Measurements from ENCODE around the gene ENTPD8.
"Not testable (repeated sequence)": the region's sequence is repeated elsewhere in the genome, so short reads cannot be mapped to it uniquely, and the experiment has no call there.

The ENTPD8 gene

GRCh38 chr9:137390553-137391410 lies 50.4 kb downstream of the ENTPD8 start:
- no peak overlapping the region for H3K4me3 ChIP-seq (replicated peaks; ENCODE audit: low read depth, low read length)
- no peak for TF ChIP-seq CTCF (IDR thresholded peaks at IDR 0.05; ENCODE audit: low read length, missing control alignments)
- DNase-seq (ENCODE audit: low read depth), result no peak

- DNase-seq (ENCODE audit: low read depth), result no peak
- no peak for TF ChIP-seq CTCF (IDR thresholded peaks at IDR 0.05; ENCODE audit: low read length, missing control alignments)
- H3K4me3 ChIP-seq (replicated peaks; ENCODE audit: low read depth, low read length), result no peak overlapping the region
Observed at GRCh38 chr9:137389428-137389746, 51.8 kb downstream of the ENTPD8 start.

GRCh38 chr9:137388589-137389427 lies 52.3 kb downstream of the ENTPD8 start:
- no peak for DNase-seq (ENCODE audit: low read depth)
- H3K4me3 ChIP-seq (replicated peaks; ENCODE audit: low read depth, low read length), result no peak overlapping the region
- TF ChIP-seq CTCF (IDR thresholded peaks at IDR 0.05; ENCODE audit: low read length, missing control alignments), result no peak

GRCh38 chr9:137387891-137388560 lies 53.1 kb downstream of the ENTPD8 start:
- DNase-seq (ENCODE audit: low read depth), result no peak
- no peak overlapping the region for H3K4me3 ChIP-seq (replicated peaks; ENCODE audit: low read depth, low read length)
- TF ChIP-seq CTCF (IDR thresholded peaks at IDR 0.05; ENCODE audit: low read length, missing control alignments), result no peak

GRCh38 chr9:137387114-137387890 lies 53.9 kb downstream of the ENTPD8 start:
- H3K4me3 ChIP-seq (replicated peaks; ENCODE audit: low read depth, low read length), result no peak overlapping the region
- no peak for TF ChIP-seq CTCF (IDR thresholded peaks at IDR 0.05; ENCODE audit: low read length, missing control alignments)
- peak; percentile 15 for DNase-seq (ENCODE audit: low read depth)

GRCh38 chr9:137386507-137387113 lies 54.5 kb downstream of the ENTPD8 start:
- not testable (repeated sequence) for DNase-seq (ENCODE audit: low read depth); H3K4me3 ChIP-seq (replicated peaks; ENCODE audit: low read depth, low read length)

All from fibroblast of pulmonary artery (primary cell).